GM13977 (cell line): Measurements from ENCODE around the gene TXNDC11.

Experiments
- DNase-seq: peaks from one replicate; pipeline ENCODE4 v3.0.0; 2012; ENCODE audit warnings: low spot score
- in situ Hi-C: fragments of 300-500 bp; cut with MboI; formaldehyde crosslinking; loops from one replicate; pipeline ENCODE4 v1.12.0; 2022; ENCODE audit warnings: low sequenced_read_pairs, low pct_unique_long_range_greater_than_20kb, mixed read lengths, inconsistent platforms; ENCODE audit not compliant: unreplicated experiment
- TF ChIP-seq, protein P1 (sequence below): IDR thresholded peaks from 2 replicates; pipeline ENCODE4 v1.5.1; 2012; ENCODE audit warnings: mild to moderate bottlenecking, control low read depth; ENCODE audit not compliant: insufficient read depth; ENCODE audit errors: extremely low read depth, missing control alignments

TXNDC11 gene

DNA sequence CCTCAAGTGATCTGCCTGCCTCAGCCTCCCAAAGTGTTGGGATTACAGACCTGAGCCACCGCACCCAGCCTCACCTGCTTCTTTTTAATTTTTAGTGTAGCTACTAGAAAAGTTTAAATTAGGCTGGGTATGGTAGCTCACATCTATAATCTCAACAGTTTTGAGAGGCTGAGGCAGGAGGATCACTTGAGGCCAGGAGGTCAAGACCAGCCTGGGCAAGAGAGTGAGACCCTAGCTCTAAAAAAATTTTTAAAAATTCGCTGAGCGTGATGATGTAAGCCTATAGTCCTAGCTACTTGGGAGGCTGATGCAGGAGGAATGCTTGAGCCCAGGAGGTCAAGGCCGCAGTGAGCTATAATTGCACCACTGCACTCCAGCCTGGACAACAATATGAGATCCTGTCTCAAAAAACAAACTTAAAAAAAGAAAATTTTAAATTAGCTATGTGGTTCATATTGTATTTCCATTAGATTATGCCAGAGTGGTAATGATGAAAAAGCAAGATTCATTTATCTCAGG, 34.9 kb downstream of the TXNDC11 start:
- no peak for DNase-seq
- in situ Hi-C loops = loop anchor here (25.0 kb wide), 2 partner anchors 295 to 745 kb away; no protein-coding TSS in a partner anchor
- TF ChIP-seq, protein P1, sequence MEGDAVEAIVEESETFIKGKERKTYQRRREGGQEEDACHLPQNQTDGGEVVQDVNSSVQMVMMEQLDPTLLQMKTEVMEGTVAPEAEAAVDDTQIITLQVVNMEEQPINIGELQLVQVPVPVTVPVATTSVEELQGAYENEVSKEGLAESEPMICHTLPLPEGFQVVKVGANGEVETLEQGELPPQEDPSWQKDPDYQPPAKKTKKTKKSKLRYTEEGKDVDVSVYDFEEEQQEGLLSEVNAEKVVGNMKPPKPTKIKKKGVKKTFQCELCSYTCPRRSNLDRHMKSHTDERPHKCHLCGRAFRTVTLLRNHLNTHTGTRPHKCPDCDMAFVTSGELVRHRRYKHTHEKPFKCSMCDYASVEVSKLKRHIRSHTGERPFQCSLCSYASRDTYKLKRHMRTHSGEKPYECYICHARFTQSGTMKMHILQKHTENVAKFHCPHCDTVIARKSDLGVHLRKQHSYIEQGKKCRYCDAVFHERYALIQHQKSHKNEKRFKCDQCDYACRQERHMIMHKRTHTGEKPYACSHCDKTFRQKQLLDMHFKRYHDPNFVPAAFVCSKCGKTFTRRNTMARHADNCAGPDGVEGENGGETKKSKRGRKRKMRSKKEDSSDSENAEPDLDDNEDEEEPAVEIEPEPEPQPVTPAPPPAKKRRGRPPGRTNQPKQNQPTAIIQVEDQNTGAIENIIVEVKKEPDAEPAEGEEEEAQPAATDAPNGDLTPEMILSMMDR = no peak

DNA sequence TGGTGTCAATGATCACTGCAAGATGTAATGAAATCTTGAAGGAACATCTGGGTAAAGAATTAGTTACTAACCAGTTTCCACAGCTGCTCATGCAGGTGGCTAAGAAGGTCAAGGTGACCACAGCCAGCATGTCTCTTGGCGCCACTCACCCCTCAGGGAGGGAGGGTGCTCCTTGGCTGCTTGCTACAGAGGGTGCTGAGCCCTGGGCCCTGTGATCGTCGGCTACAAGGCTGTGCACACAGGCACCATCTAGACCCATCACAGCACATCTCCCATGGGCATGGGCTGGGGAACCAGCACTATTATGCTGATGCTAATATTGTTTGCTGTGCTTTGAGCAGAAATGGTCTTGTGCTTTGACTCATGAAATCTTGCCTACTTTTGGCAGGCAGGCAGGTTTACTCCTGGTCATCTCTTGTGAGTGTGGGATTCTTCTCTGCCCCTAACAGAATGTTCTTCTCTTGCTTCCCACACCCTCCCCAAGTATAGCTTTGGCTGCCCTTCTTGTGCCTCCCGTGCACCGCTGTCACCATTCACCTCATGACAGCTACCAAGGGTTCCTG, 36.4 kb downstream of the TXNDC11 start:
- TF ChIP-seq, protein P1 = no peak
- in situ Hi-C loops = loop anchor here (25.0 kb wide), 2 partner anchors 294 to 744 kb away; no protein-coding TSS in a partner anchor
- DNase-seq = peak; percentile 21

DNA sequence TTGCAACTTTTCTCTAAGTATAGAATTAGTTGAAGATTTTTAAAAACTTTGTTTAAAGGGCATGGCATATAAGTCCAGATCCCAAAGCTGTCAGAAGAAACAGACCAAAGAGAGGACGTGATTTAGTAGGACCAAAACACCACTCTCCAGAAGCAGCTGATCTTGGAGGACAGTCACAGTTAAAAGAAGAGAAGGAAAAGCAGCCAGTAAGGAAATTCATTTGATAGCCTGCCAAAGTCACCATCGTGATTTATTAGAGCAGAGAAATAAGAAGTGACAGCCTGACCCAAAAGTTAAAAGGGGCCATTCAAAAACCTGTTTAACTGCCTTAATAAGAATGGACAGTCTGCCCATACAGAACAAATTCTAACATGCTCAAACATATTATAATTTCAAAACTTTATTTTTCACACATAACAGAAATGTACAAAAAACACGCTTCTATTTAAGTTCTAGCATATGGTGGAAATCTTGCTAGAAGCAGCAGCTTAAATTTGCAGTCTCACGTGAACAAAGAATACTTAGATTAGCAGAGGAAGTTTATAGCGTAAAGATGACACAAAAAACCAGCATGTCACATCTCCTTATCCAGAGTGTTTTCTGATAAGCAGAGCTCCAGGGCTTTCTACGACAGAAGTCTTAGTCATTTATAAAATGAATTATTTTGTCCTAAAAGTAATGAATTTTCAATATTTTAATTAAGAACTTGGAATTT, 37.2 kb downstream of the TXNDC11 start:
- in situ Hi-C loops = loop anchor here (25.0 kb wide), 2 partner anchors 293 to 743 kb away; no protein-coding TSS in a partner anchor
- TF ChIP-seq, protein P1 = no peak

DNA sequence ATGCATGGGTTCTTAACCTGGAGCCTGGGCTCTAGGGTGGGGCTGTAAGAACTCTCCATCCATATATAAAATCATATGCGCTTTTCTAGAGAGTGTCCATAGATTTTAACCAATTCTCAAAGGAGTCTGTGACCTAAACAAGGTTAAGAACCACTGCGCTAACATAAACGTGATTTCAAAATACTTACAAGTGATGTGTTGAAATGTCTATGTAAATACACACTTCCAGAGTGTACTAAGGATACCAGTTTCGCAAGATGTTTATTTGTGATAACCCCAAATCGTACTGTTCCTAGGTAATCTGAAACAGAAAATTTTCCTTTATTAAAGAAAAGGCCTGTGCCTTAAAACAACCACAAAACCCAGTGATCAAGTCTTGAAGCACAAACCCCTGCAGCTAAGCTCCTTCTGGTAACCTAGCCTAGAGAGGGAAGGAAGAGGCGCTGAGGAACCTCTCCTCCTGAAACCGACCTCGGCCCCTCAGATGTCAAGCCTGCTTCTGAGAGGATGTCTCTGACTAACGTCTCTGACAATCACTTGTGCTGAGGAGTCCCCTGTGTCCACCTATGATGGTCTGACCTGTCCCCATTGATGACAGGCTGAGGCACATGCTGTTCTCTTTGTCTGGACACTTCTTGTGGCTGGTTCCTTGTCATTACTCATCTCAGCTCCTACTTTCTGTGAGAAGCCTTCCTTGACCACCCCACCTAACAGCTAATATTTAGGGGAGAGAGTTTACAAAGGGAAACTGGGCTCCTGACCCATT, 42.2 kb downstream of the TXNDC11 start:
- no peak for DNase-seq
- in situ Hi-C loops = loop anchor here (25.0 kb wide), 2 partner anchors 288 to 738 kb away; no protein-coding TSS in a partner anchor
- TF ChIP-seq, protein P1 = no peak

More for the DNA sequence above, 37.2 kb downstream of the TXNDC11 start:
- no peak for DNase-seq

DNA sequence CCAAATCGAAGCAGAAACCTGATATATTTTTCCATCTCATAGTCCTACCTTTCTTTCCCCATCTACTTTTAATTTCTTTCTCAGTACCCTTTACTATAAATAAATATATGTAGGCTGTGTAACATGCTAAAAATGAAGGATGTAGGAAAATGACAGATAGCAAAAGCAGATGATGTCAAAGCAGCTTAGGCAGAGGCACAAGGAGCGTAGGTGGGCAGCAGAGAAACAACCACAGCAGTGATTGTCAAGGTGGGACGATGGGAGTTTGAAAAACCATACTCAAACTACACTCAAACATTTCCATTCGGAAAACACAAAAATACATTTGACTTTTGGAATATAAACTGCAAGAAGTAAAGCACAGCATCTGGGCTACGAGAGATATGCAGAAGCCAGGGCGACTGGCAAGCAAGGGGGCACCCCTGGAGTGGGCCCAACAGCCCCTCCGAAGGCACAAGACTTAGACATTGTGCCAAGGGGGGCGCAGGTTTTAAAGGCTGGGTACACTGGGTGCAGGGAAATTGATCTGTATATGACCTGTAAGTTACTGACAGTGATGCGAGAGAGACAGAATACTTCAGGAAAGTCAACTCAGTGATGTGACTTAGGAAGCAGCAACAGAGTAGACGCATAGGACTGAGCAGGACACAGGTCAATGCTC, 43.3 kb downstream of the TXNDC11 start:
- DNase-seq = no peak
- TF ChIP-seq, protein P1 = no peak
- in situ Hi-C loops = no loop called here

DNA sequence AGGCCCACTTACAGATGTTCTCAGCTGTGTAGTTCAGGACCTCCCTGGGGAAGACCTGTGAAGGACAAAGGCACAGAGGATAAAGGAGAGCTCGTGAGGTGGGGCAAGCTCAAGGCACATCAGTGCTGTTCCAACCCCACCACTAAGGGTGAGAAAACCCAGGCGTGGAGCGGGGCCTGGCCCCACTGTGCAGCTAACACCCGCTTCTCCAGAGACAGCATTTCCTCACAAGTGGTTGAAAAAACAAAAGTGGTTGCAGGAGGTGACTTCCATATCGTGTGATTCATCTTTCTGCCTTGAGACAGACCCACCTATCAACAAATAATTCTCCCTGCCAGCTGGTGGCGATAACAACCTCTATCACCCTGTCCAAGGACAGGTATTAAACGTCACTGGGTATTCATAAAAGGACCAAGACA, 44.4 kb downstream of the TXNDC11 start:
- no peak for DNase-seq
- TF ChIP-seq, protein P1 = peak; percentile 25
- in situ Hi-C loops = no loop called here
